ENCODE data around the gene ZRANB1.
A peak's percentile ranks its signal among the peaks of the same experiment; 100 is the strongest.
"Not testable (repeated sequence)": the region's sequence is repeated elsewhere in the genome, so short reads cannot be mapped to it uniquely, and the experiment has no call there.

The ZRANB1 gene

GRCh38 chr10:124941823-124942222, at the start of gene ZRANB1:
ZRANB1 (plus strand) TSS chr10:124942123; CDS start chr10:124942494, 371 bp downstream.
- DNase-seq (ENCODE audit: low read depth), result no peak

- DNase-seq (ENCODE audit: low read depth), result no peak
Observed at GRCh38 chr10:124892905-124893304, 49.0 kb upstream of the ZRANB1 start.

GRCh38 chr10:124894569-124895215, 47.2 kb upstream of the ZRANB1 start:
- no peak for DNase-seq (ENCODE audit: low read depth)

GRCh38 chr10:124896751-124897150, 45.2 kb upstream of the ZRANB1 start:
- DNase-seq (ENCODE audit: low read depth), result no peak

GRCh38 chr10:124898471-124898870, 43.5 kb upstream of the ZRANB1 start:
- DNase-seq (ENCODE audit: low read depth), result no peak

GRCh38 chr10:124899151-124899550, 42.8 kb upstream of the ZRANB1 start:
- no peak for DNase-seq (ENCODE audit: low read depth)

GRCh38 chr10:124902462-124902861, 39.5 kb upstream of the ZRANB1 start:
- no peak for DNase-seq (ENCODE audit: low read depth)

- DNase-seq (ENCODE audit: low read depth), result no peak
Observed at GRCh38 chr10:124903111-124903510, 38.8 kb upstream of the ZRANB1 start.

GRCh38 chr10:124904796-124905195, 37.1 kb upstream of the ZRANB1 start:
- DNase-seq (ENCODE audit: low read depth), result no peak

- DNase-seq (ENCODE audit: low read depth), result peak; percentile 79
Observed at GRCh38 chr10:124906551-124907001, 35.3 kb upstream of the ZRANB1 start.

GRCh38 chr10:124909563-124909962, 32.4 kb upstream of the ZRANB1 start:
- DNase-seq (ENCODE audit: low read depth), result no peak

GRCh38 chr10:124911124-124912067, 30.5 kb upstream of the ZRANB1 start:
- peak; percentile 45 for DNase-seq (ENCODE audit: low read depth)

GRCh38 chr10:124912101-124912886, 29.6 kb upstream of the ZRANB1 start:
- no peak for DNase-seq (ENCODE audit: low read depth)

GRCh38 chr10:124913167-124913566, 28.8 kb upstream of the ZRANB1 start:
- DNase-seq (ENCODE audit: low read depth), result no peak

GRCh38 chr10:124914398-124914797, 27.5 kb upstream of the ZRANB1 start:
- DNase-seq (ENCODE audit: low read depth), result not testable (repeated sequence)

- no peak for DNase-seq (ENCODE audit: low read depth)
Observed at GRCh38 chr10:124916098-124916584, 25.8 kb upstream of the ZRANB1 start.

GRCh38 chr10:124916585-124917427, 25.1 kb upstream of the ZRANB1 start:
- peak; percentile 91 for DNase-seq (ENCODE audit: low read depth)

- no peak for DNase-seq (ENCODE audit: low read depth)
Observed at GRCh38 chr10:124917428-124918190, 24.3 kb upstream of the ZRANB1 start.

- no peak for DNase-seq (ENCODE audit: low read depth)
Observed at GRCh38 chr10:124918191-124918830, 23.6 kb upstream of the ZRANB1 start.

GRCh38 chr10:124918906-124919305, 23.0 kb upstream of the ZRANB1 start:
- no peak for DNase-seq (ENCODE audit: low read depth)
